HepG2 (cell line): Measurements from ENCODE around the gene DAZAP1. TPM values are rescaled to one million over a fixed set of nuclear protein-coding genes. Genes with fewer than 3 reads are reported as not detected.

Source experiments
- CHCHD3 ChIP-seq: sonication (generic); formaldehyde crosslinking; IDR thresholded peaks from 2 replicates; pipeline ENCODE4 v1.8.0; 2022; ENCODE audit warnings: mild to moderate bottlenecking, missing genetic modification reagents, moderate library complexity
- EED ChIP-seq: sonication (generic); formaldehyde crosslinking; IDR thresholded peaks from 2 replicates; pipeline ENCODE4 v1.5.0; 2020; ENCODE audit warnings: mild to moderate bottlenecking, missing genetic modification reagents
- MIER2 ChIP-seq: IDR thresholded peaks from 2 replicates; pipeline ENCODE4 v1.6.1; 2016; ENCODE audit warnings: missing biosample characterization, missing genetic modification reagents
- NR2F2 ChIP-seq: IDR thresholded peaks from 2 replicates; pipeline ENCODE4 v1.6.1; 2012; ENCODE audit warnings: low read depth, inconsistent platforms, borderline replicate concordance
- NR3C1 ChIP-seq: sonication (generic); formaldehyde crosslinking; IDR thresholded peaks from 2 replicates; pipeline ENCODE4 v1.4.0; 2020; ENCODE audit warnings: missing genetic modification reagents
- PCBP1 ChIP-seq: fragments of 200-400 bp; formaldehyde crosslinking; IDR thresholded peaks from 2 replicates; pipeline ENCODE4 v1.6.1; 2017; ENCODE audit warnings: mild to moderate bottlenecking, low read depth, low read length, borderline replicate concordance
- REXO4 ChIP-seq: sonication (generic); formaldehyde crosslinking; IDR thresholded peaks from 2 replicates; pipeline ENCODE4 v1.8.0; 2022; ENCODE audit warnings: missing genetic modification reagents, mild to moderate bottlenecking, borderline replicate concordance
- RNF2 ChIP-seq: fragments of 450-650 bp; conservative IDR thresholded peaks from 2 replicates; pipeline ENCODE4 v1.6.1; 2016; ENCODE audit warnings: low read depth
- SMAD9 ChIP-seq: sonication (generic); formaldehyde crosslinking; IDR thresholded peaks from 2 replicates; pipeline ENCODE4 v1.5.1; 2020; ENCODE audit warnings: mild to moderate bottlenecking, missing genetic modification reagents
- SNAI1 ChIP-seq: sonication (generic); formaldehyde crosslinking; IDR thresholded peaks from 2 replicates; pipeline ENCODE4 v1.5.0; 2020; ENCODE audit warnings: mild to moderate bottlenecking, missing genetic modification reagents, borderline replicate concordance
- SP4 ChIP-seq: sonication (generic); formaldehyde crosslinking; IDR thresholded peaks from 2 replicates; pipeline ENCODE4 v1.8.1; 2023; ENCODE audit warnings: mild to moderate bottlenecking, missing genetic modification reagents
- THYN1 ChIP-seq: sonication (generic); formaldehyde crosslinking; IDR thresholded peaks from 2 replicates; pipeline ENCODE4 v1.8.1; 2023; ENCODE audit warnings: low read depth, mild to moderate bottlenecking, moderate library complexity, missing genetic modification reagents, borderline replicate concordance
- U2AF1 ChIP-seq: fragments of 200-400 bp; formaldehyde crosslinking; optimal IDR thresholded peaks from 2 replicates; pipeline ENCODE3; 2017; ENCODE audit warnings: mild to moderate bottlenecking, low read depth, low read length
- ZFP62 ChIP-seq: sonication (generic); formaldehyde crosslinking; IDR thresholded peaks from 2 replicates; pipeline ENCODE4 v1.4.0; 2020; ENCODE audit warnings: missing genetic modification reagents
- ZNF414 ChIP-seq: sonication (generic); formaldehyde crosslinking; IDR thresholded peaks from 2 replicates; pipeline ENCODE4 v1.5.0; 2020; ENCODE audit warnings: missing genetic modification reagents
- ZNF430 ChIP-seq: sonication (generic); formaldehyde crosslinking; IDR thresholded peaks from 2 replicates; pipeline ENCODE4 v1.9.0; 2021; ENCODE audit warnings: mild to moderate bottlenecking, missing genetic modification reagents
- ZNF460 ChIP-seq: sonication (generic); formaldehyde crosslinking; IDR thresholded peaks from 2 replicates; pipeline ENCODE4 v1.5.1; 2020; ENCODE audit warnings: missing genetic modification reagents, mild to moderate bottlenecking, borderline replicate concordance
- ZNF558 ChIP-seq: sonication (generic); formaldehyde crosslinking; IDR thresholded peaks from 2 replicates; pipeline ENCODE4 v1.9.0; 2022; ENCODE audit warnings: mild to moderate bottlenecking, missing genetic modification reagents, borderline replicate concordance
- ZNF614 ChIP-seq: IDR thresholded peaks from 2 replicates; pipeline ENCODE4 v1.6.1; 2018; ENCODE audit warnings: missing biosample characterization, missing genetic modification reagents, inconsistent platforms, borderline replicate concordance
- ZNF615 ChIP-seq: sonication (generic); formaldehyde crosslinking; IDR thresholded peaks from 2 replicates; pipeline ENCODE4 v1.5.0; 2020; ENCODE audit warnings: mild to moderate bottlenecking, missing genetic modification reagents, borderline replicate concordance
- ZNF687 ChIP-seq: sonication (generic); formaldehyde crosslinking; IDR thresholded peaks from 2 replicates; pipeline ENCODE4 v1.5.1; 2020; ENCODE audit warnings: mild to moderate bottlenecking, missing genetic modification reagents, moderate library complexity
- ZNF704 ChIP-seq: sonication (generic); formaldehyde crosslinking; IDR thresholded peaks from 2 replicates; pipeline ENCODE4 v1.8.1; 2023; ENCODE audit warnings: mild to moderate bottlenecking, inconsistent platforms, moderate library complexity, missing genetic modification reagents, borderline replicate concordance
- ZNF790 ChIP-seq: sonication (generic); formaldehyde crosslinking; IDR thresholded peaks from 2 replicates; pipeline ENCODE4 v1.8.0; 2022; ENCODE audit warnings: missing genetic modification reagents, mild to moderate bottlenecking, borderline replicate concordance
- polyA plus RNA-seq, 8 experiments: library from polyadenylated mRNA; depleted of rRNA in 3 of 8; stranded (reverse) in 7 of 8; unstranded in 1 of 8; fragments of >200 nt; fragmentation: Illumina TruSeq in 4 of 8; extraction: Trizol in 4 of 8; gene quantifications; 2 replicates each; pipeline versions ENCODE4 v1.2.1 to v1.2.3, GENCODE V29; 2011 to 2016; ENCODE audit warnings: low read depth in 4 of 8, missing spikeins in 1 of 8, mixed read lengths in 1 of 8; ENCODE audit not compliant: insufficient read depth in 1 of 8
- total RNA-seq, 5 experiments: library from RNA; depleted of rRNA; stranded (reverse); fragments of >200 nt; fragmentation: Illumina TruSeq; extraction: Trizol; gene quantifications; 2 replicates each; pipeline ENCODE4 v1.2.3, GENCODE V29; 2016; ENCODE audit warnings: low read depth in 1 of 5

The DAZAP1 gene
- total and polyA plus RNA-seq, 2 of the 13 experiments (the other 11 are each of a cell fraction or from before 2014, with no cell fraction given), result 63.3 to 79.2 TPM

GRCh38 chr19:1395194-1396018, 12.0 kb upstream of the DAZAP1 start (continued):
- TF ChIP-seq NR2F2 (no peak), ZNF687 (CRISPR knock-in tag) (peak; percentile 25; the same call in 1 of the 2 replicates), U2AF1 (peak; percentile 60), ZNF460 (CRISPR knock-in tag) (no peak), EED (CRISPR knock-in tag) (no peak; the same call in 1 of the 2 replicates), SNAI1 (CRISPR knock-in tag) (no peak), CHCHD3 (CRISPR knock-in tag) (no peak), MIER2 (CRISPR knock-in tag) (no peak), REXO4 (CRISPR knock-in tag) (no peak), THYN1 (CRISPR knock-in tag) (no peak), ZNF615 (CRISPR knock-in tag) (no peak), RNF2 (no peak), NR3C1 (no peak), ZNF414 (no peak), ZNF614 (CRISPR knock-in tag) (no peak), ZNF430 (CRISPR knock-in tag) (no peak), SMAD9 (no peak), ZFP62 (CRISPR knock-in tag) (no peak), ZNF558 (CRISPR knock-in tag) (peak; percentile 23; the same call in 1 of the 2 replicates), ZNF790 (CRISPR knock-in tag) (no peak), SP4 (0 out of 2 replicates have a peak, but pooled peaks have one; percentile 32), PCBP1 (no peak), ZNF704 (CRISPR knock-in tag) (no peak)
